ENCODE measurements around the gene ANKRD29.

ANKRD29 gene, protein sequence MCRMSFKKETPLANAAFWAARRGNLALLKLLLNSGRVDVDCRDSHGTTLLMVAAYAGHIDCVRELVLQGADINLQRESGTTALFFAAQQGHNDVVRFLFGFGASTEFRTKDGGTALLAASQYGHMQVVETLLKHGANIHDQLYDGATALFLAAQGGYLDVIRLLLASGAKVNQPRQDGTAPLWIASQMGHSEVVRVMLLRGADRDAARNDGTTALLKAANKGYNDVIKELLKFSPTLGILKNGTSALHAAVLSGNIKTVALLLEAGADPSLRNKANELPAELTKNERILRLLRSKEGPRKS

DNA sequence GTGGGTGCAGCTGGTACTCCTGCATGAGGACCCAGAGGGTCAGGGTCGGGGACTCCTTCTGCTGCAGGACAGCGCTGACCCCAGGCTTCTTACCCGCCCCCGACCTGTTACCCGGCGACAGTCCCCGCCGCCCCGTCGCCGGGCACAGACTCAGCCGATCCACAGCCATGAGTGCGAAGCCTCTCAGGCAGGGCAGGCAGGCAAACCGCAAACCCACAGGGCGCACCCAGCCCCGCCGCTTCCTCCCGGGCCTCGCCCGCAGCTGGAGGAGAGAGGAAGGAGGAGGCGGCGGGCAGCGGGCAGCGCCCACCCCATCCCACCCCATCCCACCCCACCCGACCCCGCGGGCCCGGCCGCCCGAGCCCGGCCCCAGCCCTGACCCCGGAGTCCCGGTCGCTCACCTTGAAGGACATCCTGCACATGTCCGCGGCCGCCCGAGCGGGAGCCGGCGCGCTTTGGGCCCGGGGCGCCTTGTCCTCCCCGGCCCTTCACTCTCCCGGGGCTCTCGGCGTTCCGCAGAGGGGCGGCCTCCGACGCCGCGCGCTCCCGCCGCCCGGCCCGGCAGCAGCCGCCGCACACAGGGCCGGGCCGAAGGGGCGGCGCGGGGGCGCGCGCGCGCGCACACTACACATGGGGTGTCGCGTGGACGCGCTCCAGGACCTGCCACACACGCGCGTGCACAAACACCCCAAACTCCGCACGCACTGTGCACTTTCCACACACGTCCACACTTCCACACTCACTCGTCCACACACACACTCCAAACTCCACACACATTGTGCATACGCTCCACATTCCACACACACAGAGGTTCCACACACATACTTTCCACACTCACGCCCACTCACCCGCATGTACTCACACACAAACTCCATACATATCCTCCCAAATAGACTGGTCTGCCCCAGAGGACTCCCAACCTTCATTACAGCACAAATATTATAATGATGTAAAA, at the start of gene ANKRD29:
Gene ANKRD29 (minus strand): TSS at position 603 of the 955 bp plus-strand sequence. CDS start 181 bp downstream, at position 422.
- in situ Hi-C loops (cut with MboI; ENCODE audit: low sequenced_read_pairs), result no loop called here

DNA sequence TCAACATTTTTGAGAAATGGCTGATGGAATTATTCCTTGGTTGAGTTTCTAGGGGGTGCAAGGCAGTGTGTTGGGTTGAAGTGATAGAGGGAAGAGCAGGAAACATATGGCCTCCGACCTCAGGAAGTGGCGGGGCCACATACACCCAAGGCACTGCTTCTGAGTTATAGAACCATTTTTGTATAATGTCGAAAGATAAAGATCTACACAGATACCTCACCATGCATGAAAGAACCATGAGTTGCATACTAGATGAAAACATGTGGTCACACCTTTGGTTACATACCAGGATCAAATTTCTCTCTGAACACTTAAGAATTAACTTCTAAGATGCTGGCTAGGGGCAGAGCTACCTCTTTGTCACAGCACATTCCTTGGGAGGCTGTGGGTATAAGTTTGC, 49.7 kb upstream of the ANKRD29 start:
- in situ Hi-C loops (cut with MboI; ENCODE audit: low sequenced_read_pairs), result no loop called here

DNA sequence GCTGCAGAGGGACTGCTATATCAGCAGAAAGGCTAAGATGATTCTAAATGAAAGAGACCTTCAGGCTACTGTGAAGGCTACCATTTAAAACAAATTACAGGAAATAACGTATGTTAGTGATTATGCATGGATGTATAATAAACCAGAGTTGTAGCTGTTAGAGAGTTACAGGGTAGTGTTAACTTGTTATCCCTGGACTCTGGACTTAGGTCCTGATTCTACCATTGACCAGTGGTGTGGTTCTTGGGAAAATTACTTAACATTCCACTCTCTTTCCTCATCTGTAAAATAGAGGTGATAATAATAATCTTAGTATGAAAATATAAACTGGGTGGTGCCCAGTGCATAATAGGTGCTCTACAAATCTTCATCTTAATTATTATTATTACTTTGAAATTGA, 48.7 kb upstream of the ANKRD29 start:
- in situ Hi-C loops (cut with MboI; ENCODE audit: low sequenced_read_pairs), result no loop called here

DNA sequence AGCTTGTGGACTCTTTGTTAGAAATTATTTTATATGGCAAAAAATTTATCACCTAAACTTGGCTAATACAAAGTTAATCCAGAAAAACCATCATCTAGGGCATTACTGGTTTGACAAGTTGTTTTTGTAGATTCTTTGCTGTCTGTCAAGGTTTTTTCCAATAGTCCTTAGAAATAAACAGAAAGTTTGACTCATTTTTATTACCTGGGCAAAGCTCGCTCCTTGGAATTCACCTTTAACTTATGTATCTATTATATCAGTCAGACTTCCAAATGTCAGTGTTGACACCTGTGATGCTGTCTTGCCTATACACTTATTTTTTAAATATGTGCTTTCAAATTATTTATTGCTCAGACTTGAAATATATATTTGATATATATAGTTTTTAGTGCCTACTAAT, 48.2 kb upstream of the ANKRD29 start:
- in situ Hi-C loops (cut with MboI; ENCODE audit: low sequenced_read_pairs), result no loop called here

DNA sequence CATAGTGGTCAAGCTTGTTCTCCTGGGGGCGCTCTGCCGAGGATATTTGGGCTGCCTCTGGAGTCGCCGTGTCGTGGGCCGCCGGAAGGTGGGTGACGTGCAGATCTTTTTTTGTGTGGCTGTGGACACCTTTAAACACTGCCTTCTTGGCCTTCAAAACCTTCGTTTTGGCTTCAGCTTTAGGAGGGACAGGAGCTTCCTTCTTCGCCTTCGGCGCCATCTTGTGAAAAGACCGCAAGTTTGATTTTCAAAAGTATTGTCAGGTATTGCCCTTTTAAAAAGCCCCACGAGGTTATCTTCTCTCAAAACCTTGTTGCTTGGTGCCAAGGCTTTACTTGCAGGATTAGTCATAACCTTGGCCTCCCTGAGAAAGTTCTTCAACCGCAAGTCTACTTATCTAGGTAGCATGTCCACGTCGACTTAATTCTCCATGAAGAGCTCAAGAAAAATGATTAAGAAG, 47.4 kb upstream of the ANKRD29 start:
- in situ Hi-C loops (cut with MboI; ENCODE audit: low sequenced_read_pairs), result no loop called here

DNA sequence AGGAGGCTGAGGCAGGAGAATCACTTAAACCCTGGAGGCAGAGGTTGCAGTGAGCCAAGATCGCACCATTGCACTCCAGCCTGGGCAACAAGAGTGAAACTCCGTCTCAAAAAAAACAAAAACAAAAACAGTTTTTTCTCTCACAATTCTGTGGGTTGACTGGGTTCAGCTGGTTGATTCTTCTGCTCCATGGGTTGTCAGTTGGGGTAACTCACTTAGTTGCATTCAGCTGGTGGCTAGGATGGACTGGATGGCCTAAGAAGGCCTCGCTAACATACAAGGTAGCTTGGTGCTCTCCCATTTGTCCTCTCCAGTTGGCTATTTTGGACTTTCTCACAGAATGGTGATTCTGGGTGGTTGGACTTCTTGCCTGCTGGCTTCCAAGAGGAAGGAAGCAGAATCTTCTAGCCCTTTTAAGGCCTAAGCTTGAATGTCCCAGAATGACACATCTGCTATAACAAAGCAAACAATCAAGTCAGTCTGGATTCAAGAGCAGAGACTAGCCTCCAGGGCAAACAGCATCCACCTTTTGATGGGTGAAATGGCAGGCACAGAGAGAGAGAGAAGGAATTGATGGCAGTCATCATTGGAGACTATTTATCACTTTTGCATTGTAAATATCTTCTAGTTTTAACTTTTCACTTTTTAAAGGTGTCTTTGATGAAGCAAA, 44.4 kb upstream of the ANKRD29 start:
- in situ Hi-C loops (cut with MboI; ENCODE audit: low sequenced_read_pairs), result loop anchor here (10.0 kb wide), 1 partner anchor 82 kb away; no protein-coding TSS in a partner anchor

DNA sequence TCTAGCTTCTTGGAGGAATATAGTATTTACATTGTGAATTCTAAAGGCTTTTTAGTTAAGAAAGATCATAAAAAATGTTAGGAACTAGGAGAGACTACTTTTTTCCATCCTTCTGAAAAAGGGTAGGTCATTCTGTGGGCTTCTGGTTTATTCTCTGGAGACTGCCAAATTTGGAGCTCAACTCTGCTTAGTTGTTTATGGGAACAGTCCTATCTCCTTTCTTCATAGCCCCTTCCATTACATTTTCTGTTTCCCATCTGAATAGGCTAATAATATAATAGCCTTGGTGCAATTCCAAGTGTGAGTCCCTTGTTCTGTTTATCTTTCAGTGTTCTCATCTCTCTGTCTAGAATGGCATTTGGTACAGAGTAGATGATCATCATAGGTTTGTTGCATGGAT, 42.1 kb upstream of the ANKRD29 start:
- in situ Hi-C loops (cut with MboI; ENCODE audit: low sequenced_read_pairs), result loop anchor here (10.0 kb wide), 1 partner anchor 80 kb away; no protein-coding TSS in a partner anchor

DNA sequence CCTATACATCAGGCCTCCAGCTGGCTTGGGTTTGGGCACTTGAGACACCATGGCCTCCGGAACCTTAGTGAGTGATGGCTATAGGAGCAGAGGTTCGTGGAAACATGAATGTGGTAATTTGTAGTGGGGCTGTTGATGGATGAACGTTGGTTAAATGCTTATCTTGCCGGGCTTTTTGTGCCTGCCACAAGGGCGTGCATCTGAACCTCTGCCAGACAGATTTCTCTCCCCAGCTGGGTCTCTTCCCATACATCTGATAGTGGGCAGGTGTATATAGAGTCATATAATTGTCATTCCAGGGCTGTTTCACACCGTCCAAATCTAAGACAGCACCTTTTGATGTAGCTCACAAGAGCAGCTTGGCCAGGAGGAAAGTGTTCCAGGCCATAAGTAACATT, 41.3 kb upstream of the ANKRD29 start:
- in situ Hi-C loops (cut with MboI; ENCODE audit: low sequenced_read_pairs), result loop anchor here (10.0 kb wide), 1 partner anchor 79 kb away; no protein-coding TSS in a partner anchor

DNA sequence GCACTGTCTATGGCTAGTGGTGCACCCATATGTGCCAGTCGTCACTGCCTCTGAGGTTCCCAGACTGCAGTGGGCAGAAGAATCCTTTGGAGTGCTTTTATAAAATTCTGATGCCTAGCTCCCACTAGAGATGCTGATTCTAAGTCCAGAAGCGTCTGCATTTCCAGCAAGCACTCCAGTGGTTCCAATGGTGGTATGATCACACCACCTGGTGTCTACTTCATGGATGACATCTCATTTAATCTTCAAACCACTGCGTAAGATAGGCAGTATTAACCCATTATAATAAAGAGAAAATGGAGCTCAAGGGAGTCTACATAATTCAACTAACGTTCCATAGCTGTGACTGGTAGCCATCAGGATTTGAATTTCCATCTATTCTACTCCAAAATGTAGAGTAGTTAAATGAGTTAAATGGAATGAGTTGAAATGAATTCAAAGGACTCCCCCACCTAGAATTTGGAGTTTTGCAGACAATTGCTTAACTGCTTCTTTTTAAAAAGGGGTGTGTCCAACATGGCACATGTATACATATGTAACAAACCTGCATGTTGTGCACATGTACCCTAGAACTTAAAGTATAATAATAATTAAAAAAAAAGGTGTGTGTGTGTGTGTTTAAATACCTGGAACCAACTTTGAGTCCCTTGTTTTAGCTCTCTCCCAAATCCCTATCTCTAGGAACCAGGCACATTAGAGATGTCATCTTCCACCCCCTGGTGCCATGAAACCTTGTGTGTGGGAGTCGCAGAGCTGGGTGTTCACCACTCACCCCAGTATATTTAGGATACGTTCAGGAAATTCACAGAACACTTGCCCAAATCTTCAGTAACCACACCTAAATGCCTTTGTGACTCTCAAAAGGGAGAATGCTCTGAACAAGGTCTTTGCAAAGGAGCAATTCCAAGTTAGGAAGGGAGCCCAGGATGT, 40.6 kb upstream of the ANKRD29 start:
- in situ Hi-C loops (cut with MboI; ENCODE audit: low sequenced_read_pairs), result loop anchor here (10.0 kb wide), 1 partner anchor 79 kb away; no protein-coding TSS in a partner anchor

DNA sequence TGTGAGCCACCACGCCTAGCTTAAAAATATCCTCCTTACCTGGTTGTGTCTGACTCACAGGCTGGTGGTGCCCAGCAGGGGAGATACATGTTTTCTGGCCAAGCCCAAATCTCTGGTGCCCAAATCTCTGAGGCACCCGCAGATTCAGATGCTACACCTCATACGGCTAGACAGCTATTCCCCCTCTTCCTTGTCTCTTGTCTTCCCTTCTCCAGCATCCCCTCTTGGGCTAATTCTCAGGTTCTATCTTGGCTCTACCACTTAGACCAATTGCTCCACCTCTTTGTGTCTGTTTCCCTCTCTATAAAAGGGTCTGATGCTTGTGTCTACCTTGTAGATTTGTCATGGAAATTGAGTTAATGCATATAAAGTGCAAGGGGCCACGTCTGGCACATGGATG, 39.9 kb upstream of the ANKRD29 start:
- in situ Hi-C loops (cut with MboI; ENCODE audit: low sequenced_read_pairs), result loop anchor here (10.0 kb wide), 1 partner anchor 78 kb away; no protein-coding TSS in a partner anchor

DNA sequence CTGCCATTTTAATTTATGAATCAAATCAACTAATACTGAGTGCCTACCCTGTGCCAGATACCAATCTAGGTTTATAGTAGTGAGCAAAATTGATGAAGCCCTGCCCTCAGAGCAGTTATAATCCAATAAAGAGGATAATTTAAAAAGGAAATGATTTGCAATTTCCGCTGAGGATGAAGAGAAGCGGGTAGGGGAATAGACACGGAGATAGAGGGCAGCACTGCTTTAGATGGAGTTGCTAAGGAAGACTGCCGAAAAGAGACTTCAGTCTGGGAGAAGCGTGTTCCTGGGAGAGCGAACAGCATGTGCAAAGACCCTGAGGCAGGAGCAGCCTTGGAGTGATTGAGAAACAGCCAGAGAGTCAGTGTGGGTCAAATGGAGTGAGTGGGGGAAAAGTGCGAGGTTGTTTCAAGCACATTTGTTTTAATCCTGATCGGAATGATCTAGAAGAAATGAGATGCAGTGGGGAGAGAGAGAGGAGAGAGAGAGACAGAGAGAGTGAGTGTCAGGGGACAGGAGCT, 38.9 kb upstream of the ANKRD29 start:
- in situ Hi-C loops (cut with MboI; ENCODE audit: low sequenced_read_pairs), result loop anchor here (10.0 kb wide), 1 partner anchor 77 kb away; no protein-coding TSS in a partner anchor

DNA sequence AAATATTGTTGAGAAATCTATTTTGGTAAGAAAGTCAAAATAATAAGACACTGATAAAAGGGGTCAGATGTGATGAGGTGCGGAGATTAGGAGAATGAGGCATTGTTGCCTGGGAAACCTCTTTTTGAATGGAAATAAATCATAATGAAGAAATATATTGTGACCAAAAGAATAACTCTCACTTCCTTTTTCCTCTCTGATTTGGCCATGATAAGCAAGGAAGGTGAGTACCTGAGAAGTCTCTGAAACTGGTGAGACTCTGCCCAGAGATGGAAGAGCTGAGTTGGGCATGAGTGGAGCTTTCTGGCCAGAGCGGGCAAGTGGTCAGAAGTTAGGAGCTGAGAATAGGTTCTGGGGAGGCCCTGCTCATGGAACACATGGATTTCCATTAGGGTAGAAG, 38.3 kb upstream of the ANKRD29 start:
- in situ Hi-C loops (cut with MboI; ENCODE audit: low sequenced_read_pairs), result loop anchor here (10.0 kb wide), 1 partner anchor 76 kb away; no protein-coding TSS in a partner anchor

DNA sequence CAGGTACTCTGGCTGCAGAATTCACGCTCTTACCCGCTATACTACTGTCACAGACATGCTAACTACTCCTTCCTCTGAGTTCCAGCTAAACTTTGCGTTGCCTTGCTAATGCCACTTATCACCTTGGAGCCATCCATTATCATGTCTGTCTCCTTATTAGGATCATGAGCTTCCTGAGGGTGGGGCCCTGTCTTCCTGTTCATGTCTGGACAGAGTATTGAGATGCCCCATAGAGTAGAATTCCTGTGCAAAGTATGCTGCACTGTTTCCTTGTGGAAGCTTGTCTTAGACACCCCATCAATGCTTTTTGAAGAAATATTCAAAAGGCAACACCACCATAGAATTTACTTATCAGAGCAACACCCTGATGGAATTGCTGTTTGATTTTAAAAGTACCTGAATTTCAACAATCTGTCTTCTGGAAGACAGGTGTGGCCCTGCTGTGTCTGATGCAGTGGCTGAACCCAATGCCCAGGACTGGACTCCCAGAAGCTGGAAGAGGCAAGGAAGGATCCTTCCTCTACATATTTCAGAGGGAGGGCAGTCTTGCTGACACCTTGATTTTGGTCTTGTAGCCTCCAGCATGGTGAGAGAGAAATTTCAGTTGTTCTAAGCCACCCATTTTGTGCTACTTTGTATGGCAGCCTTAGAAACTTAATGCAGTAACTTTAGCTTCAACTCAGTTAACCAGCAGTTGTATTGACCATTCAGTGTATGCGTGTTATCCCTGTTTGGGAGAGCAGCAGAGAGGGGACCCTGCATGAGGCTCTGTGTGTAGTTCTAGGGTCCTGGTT, 32.1 kb upstream of the ANKRD29 start:
- in situ Hi-C loops (cut with MboI; ENCODE audit: low sequenced_read_pairs), result no loop called here

DNA sequence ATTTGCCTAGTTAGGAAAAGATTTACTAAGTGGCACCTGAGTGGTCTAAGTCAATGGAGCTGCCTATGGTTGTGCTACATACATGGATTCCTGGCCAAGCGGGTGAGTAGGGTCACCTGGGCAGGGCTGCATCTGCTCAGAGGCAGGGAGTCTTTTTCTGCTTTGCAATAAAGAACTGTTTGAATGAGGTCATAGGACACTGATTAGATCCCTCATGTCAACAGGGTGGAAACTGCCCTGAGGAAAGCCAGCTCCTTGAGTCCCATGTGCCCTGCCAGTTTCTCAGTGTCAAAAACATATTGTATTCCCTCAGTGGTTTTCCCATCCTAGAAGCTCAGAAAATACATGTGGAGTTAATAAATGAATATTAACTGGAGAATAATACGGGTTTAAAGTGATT, 31.1 kb upstream of the ANKRD29 start:
- in situ Hi-C loops (cut with MboI; ENCODE audit: low sequenced_read_pairs), result no loop called here

DNA sequence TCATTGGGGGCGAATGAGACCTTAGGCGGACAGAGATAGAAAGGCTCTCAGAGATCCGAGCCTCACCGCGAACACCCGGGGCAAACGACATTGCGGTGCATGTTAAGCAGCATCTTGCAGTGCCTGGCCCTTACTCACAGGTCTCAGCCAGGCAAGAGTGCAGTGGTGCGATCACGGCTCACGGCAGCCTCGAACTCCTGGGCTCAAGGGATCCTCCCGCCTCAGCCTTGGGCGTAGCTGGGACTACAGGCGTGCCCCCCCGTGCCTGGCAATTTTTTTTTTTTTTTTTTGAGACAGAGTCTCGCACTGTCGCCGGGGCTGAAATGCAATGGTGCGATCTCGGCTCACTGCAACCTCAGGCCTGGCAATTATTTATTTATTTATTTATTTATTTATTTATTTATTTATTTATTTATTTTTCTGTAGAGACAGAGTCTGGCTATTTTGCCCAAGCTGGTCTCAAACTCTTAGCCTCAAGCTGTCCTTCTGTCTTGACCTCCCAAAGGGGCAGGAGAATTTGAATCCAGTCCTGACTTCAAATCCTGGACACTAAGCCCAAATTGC, 27.9 kb upstream of the ANKRD29 start:
- in situ Hi-C loops (cut with MboI; ENCODE audit: low sequenced_read_pairs), result no loop called here

DNA sequence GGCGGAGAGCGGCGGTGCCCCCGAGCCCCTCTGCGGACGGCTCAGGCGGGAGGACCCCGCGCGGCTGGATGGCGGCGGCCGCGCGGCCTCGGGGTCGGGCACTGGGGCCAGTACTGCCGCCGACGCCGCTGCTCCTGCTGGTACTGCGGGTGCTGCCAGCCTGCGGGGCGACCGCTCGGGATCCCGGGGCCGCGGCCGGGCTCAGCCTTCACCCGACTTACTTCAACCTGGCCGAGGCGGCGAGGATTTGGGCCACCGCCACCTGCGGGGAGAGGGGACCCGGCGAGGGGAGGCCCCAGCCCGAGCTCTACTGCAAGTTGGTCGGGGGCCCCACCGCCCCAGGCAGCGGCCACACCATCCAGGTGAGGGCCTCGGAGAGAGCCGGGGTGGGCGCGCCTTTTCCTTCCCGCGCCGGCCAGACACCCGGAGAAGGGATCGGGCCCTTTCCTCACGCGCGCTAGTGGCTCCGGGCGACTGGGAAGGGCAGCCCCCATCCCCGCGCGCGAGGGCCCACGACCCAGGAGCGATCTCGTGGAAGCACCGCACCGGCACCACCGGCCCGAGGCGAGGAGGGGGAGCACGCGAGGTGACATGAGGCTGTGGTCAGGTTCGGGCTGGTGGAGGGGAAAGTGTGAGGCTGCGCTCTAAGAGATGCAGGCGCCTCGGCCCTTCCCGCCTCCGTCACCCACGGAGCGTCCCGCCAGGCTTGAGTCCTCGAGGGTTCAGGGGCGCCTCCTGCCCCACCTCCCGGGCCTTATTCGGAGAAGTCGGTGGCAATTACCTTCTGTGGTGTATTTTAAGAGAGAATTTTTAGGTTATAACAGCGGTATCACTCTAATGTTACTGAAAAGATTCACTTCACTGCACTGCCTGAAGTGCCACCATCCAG, 27.1 kb upstream of the ANKRD29 start:
- in situ Hi-C loops (cut with MboI; ENCODE audit: low sequenced_read_pairs), result no loop called here

DNA sequence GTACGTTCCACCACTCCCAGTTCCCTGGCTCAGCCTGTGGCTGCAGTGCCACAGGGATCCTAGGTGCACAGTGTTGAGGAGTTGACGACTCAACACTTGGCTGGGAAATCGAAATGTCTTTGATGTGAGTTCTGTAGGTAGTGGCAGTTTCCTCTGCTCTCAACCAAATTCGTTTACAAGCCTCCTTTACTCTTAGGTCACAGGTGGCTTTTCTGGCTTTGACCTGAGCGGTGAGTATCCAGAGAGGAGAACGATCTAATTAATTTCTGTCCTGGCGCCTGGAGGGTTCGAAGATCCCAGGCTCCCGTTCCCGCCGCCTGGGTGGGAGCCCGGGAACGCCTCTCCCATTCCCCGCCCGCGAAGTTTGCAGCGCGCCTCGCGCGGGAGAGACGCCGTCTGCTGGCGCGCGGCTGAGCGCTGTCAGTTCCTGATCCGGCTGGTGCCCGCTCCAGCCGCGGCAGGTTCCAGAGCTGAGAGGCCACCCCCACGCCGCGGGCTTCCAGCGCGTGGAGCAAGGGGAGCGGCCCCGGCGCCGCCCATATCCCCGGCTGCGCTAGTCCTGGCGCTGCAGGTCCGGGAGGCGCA, 26.4 kb upstream of the ANKRD29 start, which contains the start of gene LAMA3:
Gene LAMA3 (plus strand): TSS at position 423 of the 585 bp plus-strand sequence. CDS start 231 bp downstream, outside the sequence.
- in situ Hi-C loops (cut with MboI; ENCODE audit: low sequenced_read_pairs), result no loop called here

Measured in HL-60/S4 (cell line).